Measurements from ENCODE around the gene VAC14.
A peak's percentile ranks its signal among the peaks of the same experiment; 100 is the strongest.
"Not testable (repeated sequence)": the region's sequence is repeated elsewhere in the genome, so short reads cannot be mapped to it uniquely, and the experiment has no call there.

Gene VAC14

DNA sequence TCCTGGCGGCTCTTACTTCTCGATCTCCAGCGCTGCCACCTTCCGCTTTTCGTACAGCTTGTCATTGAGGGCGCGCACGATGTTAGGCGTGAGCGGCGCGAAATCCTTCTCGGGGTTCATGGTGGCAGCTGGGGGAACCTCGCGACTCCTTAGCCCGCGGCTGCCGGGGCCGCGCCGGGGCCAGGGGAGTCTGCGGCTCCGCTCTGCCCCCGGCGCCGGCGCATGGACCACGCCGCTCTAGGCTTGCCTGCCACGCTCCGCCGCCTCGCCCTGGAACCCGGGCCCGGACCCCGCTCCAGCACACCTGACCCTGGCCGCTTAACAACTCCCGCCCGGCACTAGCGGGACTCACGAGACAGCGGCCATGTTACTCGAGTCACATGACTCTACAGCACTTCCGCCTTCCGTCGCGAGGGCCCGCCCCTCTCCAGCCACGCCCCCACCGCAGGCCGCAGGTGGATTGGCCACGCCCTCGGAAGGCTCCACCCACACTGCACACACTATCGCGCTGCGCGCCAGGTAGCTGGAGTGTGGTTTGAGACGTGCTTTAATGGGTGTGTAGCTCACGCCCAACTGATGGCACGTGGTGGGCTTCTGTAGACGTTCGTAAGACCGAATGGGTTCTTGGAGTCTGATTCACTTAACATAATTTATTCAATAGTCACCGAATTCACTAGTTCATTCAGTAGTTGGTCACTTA lies at the start of gene VAC14:
TSS of gene VAC14 (minus strand) at position 378 of the 700 bp plus-strand sequence. CDS start at position 120, 258 bp downstream.
- peak; percentile 97 for DNase-seq

DNA sequence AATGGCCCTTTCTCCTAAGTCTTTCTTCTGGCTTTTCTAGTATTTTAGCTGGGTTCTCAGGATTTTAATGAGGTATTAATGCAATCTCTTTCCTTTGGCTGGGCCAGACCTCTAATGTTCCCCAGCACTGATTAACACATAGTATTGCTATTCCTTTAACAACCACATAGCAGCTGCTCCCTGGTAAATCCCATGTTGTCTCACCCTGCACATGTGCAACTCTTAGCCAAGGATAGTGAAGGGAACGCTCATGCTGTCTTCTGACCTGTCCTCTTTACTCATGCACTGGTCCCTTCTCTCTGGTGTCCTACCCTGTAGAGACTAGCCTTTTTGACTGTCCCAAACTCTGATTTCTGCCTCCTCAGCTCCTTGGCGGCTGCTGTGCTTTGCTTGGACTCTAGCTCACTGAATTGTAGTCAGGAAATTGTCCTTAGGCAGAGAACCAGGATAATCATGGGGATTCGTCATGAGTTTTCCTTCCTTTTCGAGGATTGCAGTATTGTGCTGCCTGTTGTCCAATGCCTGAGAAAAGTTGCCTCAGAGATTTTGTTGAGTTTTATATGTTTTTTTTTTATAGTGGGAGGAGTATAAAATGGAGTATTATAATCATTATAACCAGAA lies 22.6 kb upstream of the VAC14 start:
- not testable (repeated sequence) for DNase-seq

- DNase-seq: not testable (repeated sequence)
Observed at GRCh38 chr16:70822734-70823133, 21.8 kb upstream of the VAC14 start.

GRCh38 chr16:70818088-70818487 lies 17.1 kb upstream of the VAC14 start:
- not testable (repeated sequence) for DNase-seq

DNA sequence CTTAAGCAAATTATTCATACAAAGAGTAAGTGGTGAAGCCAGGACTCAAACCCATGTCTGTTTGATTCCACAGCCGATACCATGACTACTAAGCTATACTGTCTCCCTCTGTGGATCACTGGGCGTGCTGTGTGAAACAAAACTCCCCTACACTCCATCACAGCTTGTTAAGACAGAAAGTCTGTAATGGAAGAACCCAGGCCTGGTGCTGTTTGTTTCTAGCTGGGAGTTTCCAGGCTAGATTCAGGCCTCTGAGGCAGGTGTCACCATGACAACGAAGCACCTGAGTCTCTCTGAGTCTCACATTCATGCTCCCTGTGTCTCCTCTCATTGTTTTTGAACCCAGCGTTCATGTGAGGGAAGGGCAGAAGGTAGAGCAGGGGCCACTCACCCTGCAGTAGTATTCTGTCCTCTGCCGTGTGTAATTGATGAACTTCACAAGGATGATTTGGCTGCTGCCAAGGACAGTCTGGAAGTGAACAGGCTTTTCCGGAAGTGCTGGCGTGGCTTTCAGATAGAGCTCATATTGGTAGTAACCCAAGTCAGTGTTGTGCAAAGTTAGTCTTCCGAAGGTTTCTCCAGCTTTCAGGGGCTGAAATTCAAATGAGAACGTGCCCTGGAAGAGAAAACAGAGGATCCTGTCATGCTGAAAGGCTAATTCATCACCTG lies 8.6 kb upstream of the VAC14 start:
- DNase-seq: peak; percentile 31

DNA sequence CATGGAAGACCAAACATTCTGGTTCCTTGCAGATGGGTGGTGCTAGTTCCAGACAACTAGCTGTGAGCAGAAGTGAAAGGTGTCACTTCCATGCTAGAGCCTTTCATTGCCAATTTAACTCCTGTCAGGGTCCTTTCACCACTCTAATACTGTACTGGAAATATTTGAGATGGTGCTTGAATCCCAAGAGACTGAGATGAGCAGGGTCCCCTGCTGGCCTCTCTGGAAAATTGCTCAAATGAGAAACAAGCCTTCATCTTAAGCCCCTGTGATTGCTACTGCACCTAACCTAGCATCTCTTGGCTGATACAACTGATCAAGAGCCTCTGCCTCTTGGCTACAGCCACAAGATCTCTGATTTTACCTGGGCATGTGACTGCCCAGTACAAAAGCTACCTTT lies 7.4 kb upstream of the VAC14 start:
- peak; percentile 42 for DNase-seq

- DNase-seq: no peak
Observed at GRCh38 chr16:70805787-70806186, 4.8 kb upstream of the VAC14 start.

- no peak for DNase-seq
Observed at GRCh38 chr16:70805380-70805779, 4.4 kb upstream of the VAC14 start.

GRCh38 chr16:70804734-70805169 lies 3.8 kb upstream of the VAC14 start:
- no peak for DNase-seq

GRCh38 chr16:70804153-70804733 lies 3.3 kb upstream of the VAC14 start:
- DNase-seq: no peak

- no peak for DNase-seq
Observed at GRCh38 chr16:70803319-70803718, 2.4 kb upstream of the VAC14 start.

GRCh38 chr16:70801611-70802010 lies 653 bp upstream of the VAC14 start:
- DNase-seq: no peak

DNA sequence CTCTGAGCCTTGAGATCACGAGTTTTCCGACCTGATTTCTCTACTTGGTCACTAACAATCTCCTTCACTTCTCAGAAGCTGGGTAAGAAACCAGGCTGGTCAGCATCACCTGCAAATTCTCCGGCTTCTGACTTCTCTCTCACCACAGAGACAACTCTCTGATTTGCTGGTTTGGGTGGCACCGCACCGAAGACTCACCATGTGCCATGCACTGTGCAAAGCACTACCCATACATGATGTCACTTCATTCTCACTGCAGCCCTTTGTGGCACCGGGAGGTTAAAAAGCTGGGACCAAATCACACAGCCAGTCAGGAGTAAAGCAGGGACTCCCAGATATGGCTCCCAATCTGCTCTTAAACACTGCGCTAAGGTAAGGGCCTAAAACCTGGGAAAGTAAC lies 647 bp downstream of the VAC14 start:
- DNase-seq: no peak

- no peak for DNase-seq
Observed at GRCh38 chr16:70796301-70796700, 4.7 kb downstream of the VAC14 start.

DNA sequence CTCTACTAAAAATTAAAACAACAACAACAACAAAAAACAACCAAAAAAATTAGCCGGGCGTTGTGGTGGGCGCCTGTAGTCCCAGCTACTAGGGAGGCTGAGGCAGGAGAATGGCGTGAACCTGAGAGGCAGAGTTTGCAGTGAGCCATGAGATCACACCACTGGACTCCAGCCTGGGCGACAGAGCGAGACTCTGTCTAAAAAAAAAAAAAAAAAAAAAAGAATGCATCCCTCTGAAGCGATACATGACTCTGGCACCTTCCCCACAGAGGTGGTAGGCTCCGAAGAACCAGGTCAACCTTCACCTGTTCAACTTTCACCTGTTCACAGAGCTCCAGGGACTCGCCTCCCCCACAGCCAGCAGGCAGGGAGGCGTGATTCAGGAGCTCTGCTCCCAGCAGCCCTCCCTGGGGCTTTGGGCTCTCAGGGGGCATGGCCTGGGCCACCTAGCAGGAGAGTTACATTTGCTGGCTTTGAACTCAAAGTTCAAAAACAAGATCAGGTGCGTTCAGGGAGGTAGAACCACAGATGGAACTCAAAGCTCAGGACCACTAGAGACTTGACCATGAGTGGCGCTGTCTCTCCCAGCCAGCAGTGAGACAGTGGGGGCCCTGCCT lies 5.6 kb downstream of the VAC14 start:
- no peak for DNase-seq

- DNase-seq: no peak
Observed at GRCh38 chr16:70793851-70794502, 7.0 kb downstream of the VAC14 start.

DNA sequence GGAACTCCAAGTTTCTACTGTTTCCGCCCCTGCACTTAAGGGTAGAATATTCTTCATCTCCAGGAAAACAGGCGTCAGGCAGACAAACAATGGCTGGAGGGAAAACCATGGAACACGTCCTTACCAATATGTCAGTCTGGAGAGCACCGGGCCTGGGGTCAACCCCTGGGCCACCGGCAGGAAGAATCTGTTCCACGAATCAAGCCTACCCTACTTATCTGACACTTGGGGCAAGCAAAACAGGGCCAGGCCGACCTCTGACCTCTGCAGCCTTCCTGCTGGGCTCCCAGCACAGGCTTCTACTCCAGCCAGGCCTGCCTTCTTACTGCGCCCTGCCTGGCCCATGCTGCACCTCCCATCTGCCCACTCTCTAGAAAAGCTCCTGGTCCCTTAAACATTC lies 10.1 kb downstream of the VAC14 start:
- no peak for DNase-seq

- DNase-seq: no peak
Observed at GRCh38 chr16:70789595-70790447, 11.1 kb downstream of the VAC14 start.

DNA sequence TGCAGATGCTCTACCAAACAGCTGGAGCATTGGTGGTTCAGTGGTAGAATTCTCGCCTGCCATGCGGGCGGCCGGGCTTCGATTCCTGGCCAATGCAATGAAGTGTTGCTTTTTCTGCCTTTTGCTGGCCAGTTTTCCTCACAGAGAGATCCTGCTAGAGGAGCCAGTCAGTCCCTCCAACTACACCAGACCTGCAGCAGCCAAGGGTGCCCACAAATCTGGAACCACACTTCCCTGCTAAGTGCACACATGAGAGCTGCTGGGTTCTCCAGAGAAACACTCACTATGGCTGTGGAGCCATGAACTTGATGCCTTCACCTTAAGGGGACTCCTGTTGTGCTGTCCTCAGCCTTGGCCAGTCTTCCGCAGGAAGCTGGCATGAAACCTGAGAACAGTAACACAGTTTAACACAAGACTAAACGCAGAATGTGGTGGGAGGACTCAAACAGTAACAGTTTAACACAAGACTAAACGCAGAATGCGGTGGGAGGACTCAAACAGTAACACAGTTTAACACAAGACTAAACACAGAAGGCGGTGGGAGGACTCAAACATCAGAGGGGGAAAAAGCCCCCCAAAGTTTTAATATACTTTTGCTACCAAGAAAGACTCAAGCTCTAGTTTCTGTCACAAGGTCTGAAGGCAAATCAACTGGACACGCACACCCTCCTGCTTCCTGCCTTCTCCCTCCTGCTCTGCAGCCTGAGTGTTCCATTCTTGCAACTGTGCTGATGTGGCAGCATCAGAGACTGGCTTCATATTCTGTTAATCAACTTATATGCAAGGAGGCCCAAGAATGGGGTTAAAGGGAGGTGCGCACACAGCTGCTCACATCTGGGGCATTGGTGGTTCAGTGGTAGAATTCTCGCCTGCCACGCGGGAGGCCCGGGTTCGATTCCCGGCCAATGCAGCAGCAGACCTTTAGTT lies 12.0 kb downstream of the VAC14 start:
- no peak for DNase-seq

GRCh38 chr16:70786020-70786755 lies 14.8 kb downstream of the VAC14 start:
- DNase-seq: no peak
